ENCODE data around the gene POFUT2. TPM values are rescaled to one million over a fixed set of nuclear protein-coding genes. Genes with fewer than 3 reads are reported as not detected.

Gene POFUT2
- total and polyA plus RNA-seq, 10 donors = 10.5 to 37.0 (median 26.7) TPM

DNA sequence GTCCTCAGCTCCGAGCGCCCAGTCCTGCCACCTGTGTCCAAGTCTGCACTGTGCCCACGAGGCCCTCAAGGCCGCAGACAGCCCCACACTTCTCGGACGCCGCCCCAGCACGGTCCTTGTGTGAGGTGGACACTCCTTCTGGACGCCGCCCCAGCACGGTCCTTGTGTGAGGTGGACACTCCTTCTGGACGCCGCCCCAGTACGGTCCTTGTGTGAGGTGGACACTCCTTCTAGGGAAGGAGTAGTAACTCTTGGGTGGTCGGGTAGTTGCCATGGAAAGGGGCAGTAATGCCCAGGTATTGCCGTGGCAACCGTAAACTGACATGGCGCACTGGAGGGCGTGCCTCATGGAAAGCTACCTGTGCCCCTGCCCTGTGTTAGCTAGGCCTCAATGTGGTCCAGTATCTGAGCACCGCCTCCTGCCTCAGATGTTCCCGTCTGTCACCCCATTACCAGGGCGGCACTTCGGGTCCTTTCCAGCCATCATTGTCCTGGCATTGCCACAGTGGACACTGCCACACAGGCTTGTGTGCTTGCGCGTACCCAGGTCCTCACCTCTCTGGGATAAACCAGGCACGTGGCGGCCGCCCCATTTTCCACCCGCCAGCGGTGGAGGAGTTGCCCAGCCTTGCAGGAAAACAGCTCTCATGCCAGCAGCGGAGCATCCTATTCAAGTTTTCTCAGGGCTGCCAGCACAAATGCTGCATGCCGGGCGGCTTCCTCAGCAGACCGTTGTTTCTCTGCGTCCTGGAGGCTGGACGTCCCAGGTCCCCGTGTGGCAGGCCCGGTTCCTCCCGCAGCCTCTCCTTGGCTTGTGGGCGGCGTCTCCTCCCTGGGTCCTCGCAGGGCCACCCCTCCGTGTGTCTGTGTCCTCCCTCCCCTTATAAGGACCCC, 40.8 kb upstream of the POFUT2 start:
- peak; percentile 71 for DNase-seq
- intact Hi-C loops (cut with DNase I; ENCODE audit: low total_unique reads) = no loop called here

DNA sequence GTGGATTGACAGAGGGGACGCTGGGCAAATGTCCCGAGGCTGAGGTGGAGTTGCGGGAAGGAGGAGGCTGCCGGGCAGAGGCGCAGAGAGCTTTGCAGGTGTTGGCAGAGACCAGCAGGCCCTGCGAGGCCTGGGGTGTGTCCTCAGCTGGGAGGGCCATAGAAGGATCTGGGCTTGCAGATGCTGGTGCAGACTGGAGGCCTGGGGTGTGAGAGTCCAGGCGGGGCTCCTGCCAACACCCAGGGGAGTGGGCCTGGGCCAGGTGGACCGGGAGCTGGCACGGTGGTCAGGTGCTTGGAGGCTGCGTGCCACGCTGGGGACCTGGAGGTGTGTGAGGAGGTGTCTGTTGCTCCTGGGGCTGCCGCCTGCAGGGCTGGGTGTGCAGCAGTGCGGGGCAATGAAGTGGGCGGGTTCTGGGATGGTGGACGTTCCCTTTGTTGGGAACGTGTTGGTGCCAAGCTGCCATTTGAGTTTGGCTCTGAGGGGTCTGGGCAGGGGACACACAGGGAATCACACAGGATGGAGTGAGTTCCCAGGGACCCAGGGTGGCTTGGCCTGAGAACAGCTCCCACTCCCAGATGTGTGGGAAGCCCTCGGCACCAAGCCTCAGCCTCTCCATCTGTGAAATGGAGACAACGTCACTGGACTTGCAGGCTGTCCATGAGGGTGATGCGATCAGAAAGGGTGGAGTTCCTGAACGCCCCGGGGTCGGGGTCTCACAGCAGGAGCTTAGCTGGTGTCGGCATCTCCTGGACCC, 39.9 kb upstream of the POFUT2 start:
- peak; percentile 68 for DNase-seq
- Histone ChIP-seq H3K27ac (no peak overlapping the region), H3K36me3 (no peaks in the 10 kb centered on the region), H3K9me3 (no peaks in the 10 kb centered on the region), H3K27me3 (replicated peaks in 1 of 7) (peaks cover 0 to 28% (median 0%) of the 10 kb centered on the region in 7 donors), H3K4me1 (peaks cover 0 to 42% (median 21%) of the 10 kb centered on the region in 6 donors), H3K4me3 (no peak overlapping the region)
- no peak for TF ChIP-seq POLR2AphosphoS5 (IDR thresholded peaks at IDR 0.05)
- intact Hi-C loops (cut with DNase I; ENCODE audit: low total_unique reads) = no loop called here
- 83 to 89% (median 85%) methylated on average over 15 to 23 of the region's 23 CpGs for WGBS, 5 donors

More for the DNA sequence above, 40.8 kb upstream of the POFUT2 start:
- H3K27ac ChIP-seq = no peak overlapping the region
- peaks cover 0 to 34% (median 15%) of the 10 kb centered on the region in 6 donors for H3K4me1 ChIP-seq
- no peaks in the 10 kb centered on the region for H3K36me3 ChIP-seq
- peaks cover 0 to 20% (median 0%) of the 10 kb centered on the region in 7 donors for H3K27me3 ChIP-seq (replicated peaks in 1 of 7)
- 86 to 88% (median 86%) methylated on average over 39 to 43 of the region's 43 CpGs for WGBS, 5 donors
- H3K4me3 ChIP-seq = no peak overlapping the region
- TF ChIP-seq, protein P1, sequence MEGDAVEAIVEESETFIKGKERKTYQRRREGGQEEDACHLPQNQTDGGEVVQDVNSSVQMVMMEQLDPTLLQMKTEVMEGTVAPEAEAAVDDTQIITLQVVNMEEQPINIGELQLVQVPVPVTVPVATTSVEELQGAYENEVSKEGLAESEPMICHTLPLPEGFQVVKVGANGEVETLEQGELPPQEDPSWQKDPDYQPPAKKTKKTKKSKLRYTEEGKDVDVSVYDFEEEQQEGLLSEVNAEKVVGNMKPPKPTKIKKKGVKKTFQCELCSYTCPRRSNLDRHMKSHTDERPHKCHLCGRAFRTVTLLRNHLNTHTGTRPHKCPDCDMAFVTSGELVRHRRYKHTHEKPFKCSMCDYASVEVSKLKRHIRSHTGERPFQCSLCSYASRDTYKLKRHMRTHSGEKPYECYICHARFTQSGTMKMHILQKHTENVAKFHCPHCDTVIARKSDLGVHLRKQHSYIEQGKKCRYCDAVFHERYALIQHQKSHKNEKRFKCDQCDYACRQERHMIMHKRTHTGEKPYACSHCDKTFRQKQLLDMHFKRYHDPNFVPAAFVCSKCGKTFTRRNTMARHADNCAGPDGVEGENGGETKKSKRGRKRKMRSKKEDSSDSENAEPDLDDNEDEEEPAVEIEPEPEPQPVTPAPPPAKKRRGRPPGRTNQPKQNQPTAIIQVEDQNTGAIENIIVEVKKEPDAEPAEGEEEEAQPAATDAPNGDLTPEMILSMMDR (IDR thresholded peaks at IDR 0.05 in 8 of 11, conservative IDR thresholded peaks at IDR 0.05 in 3 of 11) = no peak
- TF ChIP-seq POLR2A (IDR thresholded peaks at IDR 0.05) (no peak), POLR2AphosphoS5 (IDR thresholded peaks at IDR 0.05) (no peak)
- H3K9me3 ChIP-seq = no peaks in the 10 kb centered on the region

DNA sequence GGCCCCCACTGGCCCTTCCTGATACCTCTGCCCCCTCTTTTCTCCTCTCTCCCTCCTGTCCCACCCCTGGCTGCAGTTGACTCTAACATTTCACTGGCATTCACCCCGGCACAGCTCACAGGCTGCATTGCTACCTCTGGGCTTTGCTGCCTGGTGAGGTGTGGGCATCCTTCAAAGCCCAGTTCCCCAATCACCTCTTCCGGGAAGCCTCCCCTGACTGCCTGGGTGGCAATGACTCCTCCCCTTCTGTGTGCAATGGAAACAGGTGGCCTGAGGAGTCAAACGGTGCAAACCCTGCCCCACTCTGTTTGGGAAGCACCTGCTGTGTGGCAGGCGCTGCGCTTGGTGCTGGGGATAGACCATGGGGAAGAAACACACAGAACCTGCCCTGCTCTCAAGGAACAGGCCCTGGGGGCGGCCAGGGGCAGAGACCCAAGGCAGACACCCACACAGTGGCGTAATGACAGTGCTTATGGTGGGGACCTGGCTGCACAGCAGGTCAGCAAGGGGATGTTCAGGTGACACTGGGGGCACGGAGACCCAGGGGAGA, 39.3 kb upstream of the POFUT2 start:
- intact Hi-C loops (cut with DNase I; ENCODE audit: low total_unique reads) = no loop called here
- peak; percentile 61 for DNase-seq
- Histone ChIP-seq H3K27me3 (replicated peaks in 1 of 7) (peaks cover 0 to 35% (median 0%) of the 10 kb centered on the region in 7 donors), H3K27ac (no peak overlapping the region), H3K4me3 (no peak overlapping the region), H3K9me3 (no peaks in the 10 kb centered on the region), H3K4me1 (peaks cover 0 to 49% (median 24%) of the 10 kb centered on the region in 6 donors), H3K36me3 (no peaks in the 10 kb centered on the region)
- TF ChIP-seq POLR2AphosphoS5 (IDR thresholded peaks at IDR 0.05) (no peak), POLR2A (IDR thresholded peaks at IDR 0.05) (no peak)
- TF ChIP-seq, protein P1 (IDR thresholded peaks at IDR 0.05 in 8 of 11, conservative IDR thresholded peaks at IDR 0.05 in 3 of 11) = no peak
- 60 to 84% (median 78%) methylated on average over 8 of the region's 8 CpGs for WGBS, 5 donors

DNA sequence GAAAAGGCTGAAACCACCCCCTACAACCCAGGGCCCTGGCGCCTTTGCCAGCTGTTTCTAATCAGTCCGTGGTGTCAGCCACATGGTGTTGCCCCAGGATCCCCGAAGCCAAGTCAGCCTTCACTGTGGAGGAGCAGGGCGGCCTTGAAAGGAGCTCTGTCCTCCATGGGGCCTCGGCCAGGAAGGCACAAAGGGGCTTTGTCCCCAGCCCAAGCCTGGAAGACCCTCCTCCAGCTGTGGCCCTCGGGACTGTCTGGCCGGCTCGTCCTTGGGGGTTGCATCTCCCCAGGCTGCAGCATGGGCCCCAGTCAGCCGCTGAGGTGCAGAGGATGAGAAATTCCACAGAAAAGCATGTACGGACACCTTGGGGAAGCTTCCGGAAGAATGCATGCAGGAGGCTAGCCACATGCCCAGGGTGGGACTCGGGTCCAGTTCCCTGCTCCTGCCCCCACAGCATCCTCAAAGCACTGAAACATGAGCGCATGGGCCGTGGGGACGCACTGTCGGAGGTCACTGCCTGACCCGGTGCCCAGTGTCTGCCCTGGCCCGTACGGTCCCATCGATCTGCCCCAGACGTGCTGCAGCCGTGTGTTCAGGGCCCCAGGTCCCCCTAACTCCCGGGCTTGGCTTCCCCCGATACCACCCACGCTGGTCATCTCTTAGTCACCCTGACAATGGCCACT, 38.6 kb upstream of the POFUT2 start:
- no peaks in the 10 kb centered on the region for H3K36me3 ChIP-seq
- intact Hi-C loops (cut with DNase I; ENCODE audit: low total_unique reads) = no loop called here
- H3K27ac ChIP-seq = no peak overlapping the region
- H3K4me1 ChIP-seq = peaks cover 0 to 54% (median 26%) of the 10 kb centered on the region in 6 donors
- DNase-seq = peak; percentile 66
- peaks cover 0 to 41% (median 0%) of the 10 kb centered on the region in 7 donors for H3K27me3 ChIP-seq (replicated peaks in 1 of 7)
- TF ChIP-seq, protein P1 (IDR thresholded peaks at IDR 0.05 in 8 of 11, conservative IDR thresholded peaks at IDR 0.05 in 3 of 11) = no peak
- TF ChIP-seq POLR2A (IDR thresholded peaks at IDR 0.05) = no peak
- TF ChIP-seq POLR2AphosphoS5 (IDR thresholded peaks at IDR 0.05) = no peak
- no peaks in the 10 kb centered on the region for H3K9me3 ChIP-seq
- 83 to 91% (median 87%) methylated on average over 17 to 25 of the region's 25 CpGs for WGBS, 5 donors
- no peak overlapping the region for H3K4me3 ChIP-seq
